ENCODE results near the gene VAMP4. TPM values are rescaled to one million over a fixed set of nuclear protein-coding genes. Genes with fewer than 3 reads are reported as not detected.
A peak's percentile ranks its signal among the peaks of the same experiment; 100 is the strongest.
"Not testable (repeated sequence)": the region's sequence is repeated elsewhere in the genome, so short reads cannot be mapped to it uniquely, and the experiment has no call there.

VAMP4 gene
- polyA plus RNA-seq, 5 donors: 13.5 to 22.4 (median 19.7) TPM

DNA sequence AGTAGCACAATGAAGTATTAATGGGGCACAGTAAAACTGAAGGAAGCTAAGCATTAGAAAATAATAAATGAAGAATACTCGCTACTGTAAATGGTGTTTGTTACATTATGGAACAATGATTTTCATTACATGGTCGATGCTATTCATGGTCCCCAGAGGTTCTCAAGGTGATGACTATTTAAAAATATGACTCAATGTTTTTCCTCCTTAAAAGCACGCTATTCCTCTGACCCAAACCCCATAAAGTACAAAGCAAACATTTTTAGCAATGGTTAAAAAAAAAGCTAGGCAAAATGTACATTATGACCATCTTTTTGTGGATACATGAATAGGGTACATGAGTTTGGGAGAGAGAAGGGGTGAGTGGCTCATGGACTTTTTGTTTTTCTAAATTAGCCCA lies 34.3 kb downstream of the VAMP4 start:
- no peak for DNase-seq

DNA sequence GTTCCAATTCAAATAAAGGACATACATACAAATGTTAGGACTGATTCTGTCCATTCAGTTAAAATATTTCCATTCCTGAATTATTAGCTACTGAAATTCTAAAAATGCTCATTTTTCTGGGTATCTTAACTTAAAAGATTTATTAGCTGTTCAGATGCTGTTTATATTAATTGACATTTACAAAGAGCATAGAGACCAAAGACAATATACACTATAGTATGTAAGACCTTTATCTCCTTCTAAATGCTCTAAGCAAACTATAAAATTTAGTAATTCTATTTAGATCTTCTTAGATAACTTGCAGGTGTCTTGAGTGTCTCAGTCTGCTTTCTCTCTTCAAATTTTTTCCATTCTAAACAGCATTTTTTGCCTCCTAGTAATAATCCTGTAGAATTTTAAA lies 39.3 kb downstream of the VAMP4 start:
- DNase-seq: no peak

DNA sequence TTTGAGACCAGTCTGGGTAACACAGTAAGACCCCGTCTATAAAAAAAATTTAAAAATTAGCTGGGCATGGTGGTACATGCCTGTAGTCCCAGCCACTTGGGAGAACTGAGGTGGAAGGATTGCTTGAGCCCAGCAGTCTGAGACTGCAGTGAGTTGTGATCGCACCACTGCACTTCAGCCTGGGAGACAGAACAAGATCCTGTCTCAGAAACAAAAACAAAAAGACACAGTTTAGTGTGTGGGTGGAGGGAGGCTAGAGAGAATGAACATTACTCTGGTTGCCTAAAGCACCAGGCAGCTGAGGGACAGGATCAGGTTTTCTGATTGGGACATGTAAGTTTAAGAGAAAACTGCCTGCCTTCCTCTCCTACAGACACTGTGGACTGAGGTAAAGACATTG lies 42.3 kb downstream of the VAMP4 start:
- DNase-seq: no peak

DNA sequence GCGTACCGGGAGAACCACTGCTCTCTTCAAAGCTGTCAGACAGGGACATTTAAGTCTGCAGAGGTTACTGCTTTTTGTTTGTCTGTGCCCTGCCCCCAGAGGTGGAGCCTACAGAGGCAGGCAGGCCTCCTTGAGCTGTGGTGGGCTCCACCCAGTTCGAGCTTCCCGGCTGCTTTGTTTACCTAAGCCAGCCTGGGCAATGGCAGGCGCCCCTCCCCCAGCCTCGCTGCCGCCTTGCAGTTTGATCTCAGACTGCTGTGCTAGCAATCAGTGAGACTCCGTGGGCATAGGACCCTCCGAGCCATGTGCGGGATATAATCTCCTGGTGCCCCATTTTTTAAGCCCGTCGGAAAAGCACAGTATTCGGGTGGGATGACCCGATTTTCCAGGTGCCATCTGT lies 46.1 kb downstream of the VAMP4 start:
- DNase-seq: not testable (repeated sequence)

DNA sequence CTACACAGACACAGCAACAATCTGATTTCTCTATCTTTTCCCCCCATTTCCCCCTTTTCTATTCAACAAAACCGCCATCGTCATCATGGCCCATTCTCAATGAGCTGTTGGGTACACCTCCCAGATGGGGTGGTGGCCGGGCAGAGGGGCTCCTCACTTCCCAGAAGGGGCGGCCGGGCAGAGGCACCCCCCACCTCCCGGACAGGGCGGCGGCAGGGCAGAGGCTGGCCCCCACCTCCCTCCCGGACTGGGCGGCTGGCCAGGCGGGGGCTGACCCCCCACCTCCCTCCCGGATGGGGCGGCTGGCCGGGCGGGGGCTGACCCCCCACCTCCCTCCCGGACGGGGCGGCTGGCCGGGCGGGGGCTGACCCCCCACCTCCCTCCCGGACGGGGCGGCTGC lies 48.3 kb downstream of the VAMP4 start:
- not testable (repeated sequence) for DNase-seq

DNA sequence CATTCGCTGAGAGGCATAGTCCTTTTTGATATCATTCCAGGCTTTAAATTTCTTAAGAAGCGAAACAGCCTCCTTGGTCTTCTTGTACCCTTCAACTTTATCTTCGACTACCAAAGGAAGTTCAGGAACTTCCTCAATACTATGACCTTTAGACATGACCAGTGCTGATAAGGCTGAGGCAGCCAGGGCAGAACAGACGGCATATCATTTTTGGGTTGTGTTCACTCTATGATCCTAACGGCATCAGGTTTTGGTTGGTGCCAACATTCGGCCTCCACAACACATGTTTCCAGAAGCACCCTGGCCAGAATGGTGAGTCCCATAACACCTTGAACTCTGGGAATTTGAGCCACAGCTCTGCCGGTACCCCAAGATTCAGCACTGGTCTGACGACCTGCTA lies 58.0 kb downstream of the VAMP4 start:
- DNase-seq: no peak

- DNase-seq: no peak
Measured at GRCh38 chr1:171680339-171680738, 61.5 kb downstream of the VAMP4 start.

DNA sequence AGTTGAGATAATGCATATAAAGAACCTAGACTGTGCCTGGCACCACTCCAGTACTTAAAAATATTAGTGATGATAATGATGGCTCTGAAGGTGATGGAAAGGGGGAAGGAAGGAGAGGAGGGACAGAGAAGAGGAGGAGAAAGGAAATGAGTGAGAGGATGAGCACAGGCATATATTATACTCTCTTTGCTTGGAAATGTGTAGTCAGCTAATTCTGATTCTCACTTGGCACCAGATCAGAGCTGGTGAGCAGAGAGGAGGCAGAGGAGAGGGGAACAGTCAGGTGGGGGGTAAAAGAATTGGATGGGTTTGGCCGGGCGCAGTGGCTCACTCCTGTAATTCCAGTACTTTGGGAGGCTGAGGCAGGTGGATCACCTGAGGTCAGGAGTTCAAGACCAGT lies 65.0 kb downstream of the VAMP4 start:
- no peak for DNase-seq

- DNase-seq: no peak
Measured at GRCh38 chr1:171674431-171675405, 67.1 kb downstream of the VAMP4 start.

GRCh38 chr1:171670739-171671138 lies 71.1 kb downstream of the VAMP4 start:
- DNase-seq: no peak

DNA sequence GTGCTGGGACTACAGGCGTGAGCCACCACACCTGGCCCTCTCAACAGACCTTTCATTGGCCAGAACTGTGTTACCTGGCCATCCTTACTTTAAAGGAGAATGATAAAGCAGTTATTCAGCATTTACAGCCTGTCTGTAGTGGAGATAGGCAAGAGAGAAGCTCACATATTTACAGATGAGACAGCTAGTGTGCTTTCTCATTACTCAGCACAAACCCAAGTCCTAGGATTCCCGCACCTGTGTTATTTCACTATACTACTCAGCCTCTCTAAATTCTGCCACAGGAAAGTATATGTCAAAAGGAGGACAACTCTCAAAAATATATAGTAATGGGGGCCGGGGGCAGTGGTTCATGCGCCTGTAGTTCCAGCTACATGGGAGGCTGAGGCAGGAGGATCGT lies 73.5 kb downstream of the VAMP4 start:
- no peak for DNase-seq

DNA sequence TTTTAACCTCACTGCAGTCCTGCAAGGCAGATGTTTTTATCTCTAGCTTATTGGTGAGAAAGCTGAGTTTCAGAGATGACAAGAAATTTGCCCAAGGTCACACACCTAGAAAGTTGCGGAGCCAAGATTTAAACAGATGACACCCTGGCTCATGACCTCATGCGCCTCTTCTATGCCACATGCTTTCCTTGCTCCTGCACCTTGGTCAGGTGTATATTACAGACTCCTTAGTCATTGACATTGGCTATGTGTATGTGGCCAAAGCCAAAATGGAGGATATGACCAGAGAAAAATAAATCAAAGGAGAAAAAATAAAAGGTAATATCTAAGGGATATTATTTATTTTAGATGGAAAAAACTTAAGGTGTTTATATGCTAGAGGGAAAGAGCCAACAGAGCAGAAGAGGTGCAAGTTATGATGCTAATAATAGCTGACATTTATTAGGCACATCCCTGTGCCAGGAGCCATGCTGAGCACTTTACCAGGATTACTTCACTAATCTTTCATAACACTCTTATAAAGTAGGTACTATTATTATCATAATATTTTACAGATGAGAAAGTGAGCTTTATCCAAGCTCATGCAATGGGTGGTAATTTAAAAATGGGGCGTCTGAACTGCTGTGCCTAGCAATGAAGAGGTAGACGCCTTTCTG lies 75.6 kb downstream of the VAMP4 start:
- DNase-seq: no peak

- no peak for DNase-seq
Measured at GRCh38 chr1:171664976-171665375, 76.9 kb downstream of the VAMP4 start.

DNA sequence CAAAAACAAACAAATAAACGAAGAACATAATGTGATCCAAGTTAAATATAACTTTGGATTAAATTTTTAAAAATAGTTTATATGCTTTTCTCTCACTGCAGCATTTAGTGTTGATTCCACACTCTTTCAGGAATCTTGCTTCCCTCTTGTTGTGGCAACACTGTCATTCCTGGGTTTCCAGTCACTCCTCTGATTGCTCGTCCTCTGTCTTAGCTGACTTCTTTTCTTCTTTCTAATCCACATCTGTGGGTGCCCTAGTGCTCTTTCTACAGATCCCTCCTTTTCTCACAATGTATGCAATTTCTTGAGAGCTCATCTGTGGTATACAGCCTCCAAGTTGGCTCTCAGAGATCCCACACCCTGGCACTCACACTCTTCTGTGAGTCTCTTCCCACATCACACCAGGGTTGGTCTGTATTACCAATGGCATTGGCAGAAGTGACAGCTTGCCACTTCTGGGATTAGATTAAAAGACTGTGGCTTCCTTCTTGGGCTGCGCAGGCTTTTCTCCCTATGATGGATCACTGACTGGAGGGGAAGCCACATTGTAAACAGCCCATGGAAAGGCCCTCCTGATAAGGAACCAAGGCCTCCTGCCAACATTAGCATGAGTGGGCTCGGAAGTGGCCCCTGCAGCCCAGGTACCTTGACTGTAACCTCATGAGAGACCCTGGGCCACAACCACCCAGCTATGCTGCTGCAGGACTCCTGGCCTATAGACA lies 77.8 kb downstream of the VAMP4 start:
- no peak for DNase-seq

DNA sequence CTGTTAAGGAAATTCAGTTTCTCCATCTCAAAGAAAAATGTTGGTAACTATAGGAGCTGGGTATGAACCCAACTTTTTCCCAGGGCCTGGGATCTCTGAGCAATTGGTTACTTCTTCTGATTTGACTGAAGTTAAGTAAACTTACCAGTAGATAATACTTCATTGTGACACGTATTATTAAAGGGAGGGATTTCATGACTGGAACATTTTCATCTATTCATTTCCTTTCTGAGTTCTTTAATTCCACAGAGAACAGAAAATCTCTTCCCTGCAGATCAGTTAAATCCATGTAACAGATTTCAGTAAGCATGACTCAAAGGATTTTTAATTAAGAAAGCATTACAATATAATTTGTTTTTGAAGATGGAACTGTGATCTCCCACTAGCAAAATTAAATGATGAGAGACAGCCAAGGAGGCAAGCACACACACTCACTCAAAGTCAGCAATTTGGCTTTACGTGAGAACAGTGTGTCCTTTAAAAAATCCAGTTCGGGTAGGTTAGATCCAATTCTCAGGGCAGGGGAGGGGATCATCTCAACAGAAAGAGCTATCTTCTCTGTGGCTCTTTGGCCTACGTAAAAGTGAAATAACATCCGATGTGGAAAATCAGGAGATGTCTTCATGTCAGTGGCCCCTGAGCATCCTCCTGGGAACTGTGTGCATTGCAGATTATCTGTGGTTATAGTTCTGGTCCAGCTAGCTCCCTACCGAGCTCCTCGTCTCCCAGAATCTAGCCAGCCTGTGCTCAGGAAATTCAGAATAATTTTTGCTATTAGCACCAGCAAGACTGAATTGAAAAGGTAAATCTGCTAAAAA lies 78.6 kb downstream of the VAMP4 start:
- no peak for DNase-seq

GRCh38 chr1:171661076-171661650 lies 80.7 kb downstream of the VAMP4 start:
- no peak for DNase-seq

DNA sequence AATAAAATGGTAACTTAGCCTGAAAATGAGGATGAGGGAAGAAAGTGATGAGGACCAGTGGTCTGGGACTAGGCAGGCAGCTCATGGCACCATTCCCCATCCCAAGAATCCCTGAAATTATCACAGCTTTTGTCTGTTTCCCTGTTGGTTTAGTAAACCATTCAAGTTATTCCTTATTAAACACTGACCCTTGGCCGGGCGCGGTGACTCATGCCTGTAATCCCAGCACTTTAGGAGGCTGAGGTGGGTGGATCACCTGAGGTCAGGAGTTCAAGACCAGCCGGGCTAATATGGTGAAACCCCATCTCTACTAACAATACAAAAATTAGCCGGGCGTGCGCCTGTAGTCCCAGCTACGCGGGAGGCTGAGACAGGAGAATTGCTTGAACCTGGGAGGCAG lies 85.7 kb downstream of the VAMP4 start:
- not testable (repeated sequence) for DNase-seq

GRCh38 chr1:171655746-171656116 lies 86.1 kb downstream of the VAMP4 start:
- no peak for DNase-seq

GRCh38 chr1:171654942-171655745 lies 86.7 kb downstream of the VAMP4 start:
- DNase-seq: peak; percentile 54

- no peak for DNase-seq
Measured at GRCh38 chr1:171654201-171654941, 87.5 kb downstream of the VAMP4 start.

All from right lung (tissue), 5 donors.